AG04450 (cell line): ENCODE data around the gene KRTAP4-1. TPM values are rescaled to one million over a fixed set of nuclear protein-coding genes. Genes with fewer than 3 reads are reported as not detected.
A peak's percentile ranks its signal among the peaks of the same experiment; 100 is the strongest.
"Not testable (repeated sequence)": the region's sequence is repeated elsewhere in the genome, so short reads cannot be mapped to it uniquely, and the experiment has no call there.

ENCODE experiments used
- CTCF ChIA-PET: fragments of 300-600, 350-600 bp; formaldehyde crosslinking; extraction: SDS; loops from one replicate; lab custom pipeline; 2022; ENCODE audit warnings: antibody characterized with exemption, inconsistent platforms; lab: Charles Lee
- POLR2A ChIA-PET: fragments of 350-600 bp; formaldehyde crosslinking; extraction: SDS; loops from one replicate; lab custom pipeline; 2021; ENCODE audit warnings: antibody characterized with exemption, inconsistent platforms; lab: Yijun Ruan, JAX
- DNase-seq: peaks from one replicate; pipeline ENCODE4 v3.0.0-alpha.2; 2011; ENCODE audit warnings: low read depth, low spot score
- H3K27ac ChIP-seq: one replicate; pipeline ENCODE4 v1.5.1; 2012; ENCODE audit warnings: low read depth, low read length, control low read depth
- H3K27me3 ChIP-seq: one replicate; pipeline ENCODE4 v1.6.0; 2012; ENCODE audit warnings: low read length; ENCODE audit not compliant: control insufficient read depth, insufficient read depth
- H3K4me3 ChIP-seq: 2 replicates; pipeline ENCODE4 v1.5.1; 2011; ENCODE audit warnings: mild to moderate bottlenecking, low read depth, low read length, control low read depth
- H3K9me3 ChIP-seq: 2 replicates; pipeline ENCODE4 v1.5.1; 2012; ENCODE audit warnings: low read length; ENCODE audit not compliant: control insufficient read depth, insufficient read depth
- CTCF ChIP-seq: IDR thresholded peaks from 2 replicates; pipeline ENCODE4 v1.5.1; 2011; ENCODE audit warnings: low read depth, low read length, control low read depth, inconsistent platforms
- polyA plus RNA-seq: library from polyadenylated mRNA; depleted of rRNA; stranded (reverse); fragments of >200 nt; gene quantifications from 2 replicates; pipeline ENCODE4 v1.2.3, GENCODE V29; 2011

KRTAP4-1 gene
- polyA plus RNA-seq, 1 experiment: not detected

- POLR2A ChIA-PET: no interaction called here
Measured at GRCh38 chr17:41171886-41172285, 12.8 kb downstream of the KRTAP4-1 start.

GRCh38 chr17:41168121-41168520 is 16.6 kb downstream of the KRTAP4-1 start, which contains the start of gene KRTAP4-3:
KRTAP4-3 (minus strand) TSS chr17:41168221; CDS start chr17:41168172, 49 bp downstream.
- ChIA-PET CTCF (no interaction called here), POLR2A (no interaction called here)
- H3K4me3 ChIP-seq: no peak within 1 kb of the TSS
- DNase-seq: no peak
- H3K27me3 ChIP-seq: no peaks in the 10 kb centered on the region
- no peak for TF ChIP-seq CTCF
- no peaks in the 10 kb centered on the region for H3K9me3 ChIP-seq
- H3K27ac ChIP-seq: no peak within 1 kb of the TSS

More at GRCh38 chr17:41171886-41172285, 12.8 kb downstream of the KRTAP4-1 start:
- no peaks in the 10 kb centered on the region for H3K9me3 ChIP-seq
- no peak overlapping the region for H3K4me3 ChIP-seq
- no peak overlapping the region for H3K27ac ChIP-seq
- no peaks in the 10 kb centered on the region for H3K27me3 ChIP-seq
- peak; percentile 6 for DNase-seq
- TF ChIP-seq CTCF: no peak
- CTCF ChIA-PET: interaction anchor here (0.9 kb wide), 1 partner anchor 151 kb away, joined by 3 read pairs; no protein-coding TSS in a partner anchor

- ChIA-PET CTCF (no interaction called here), POLR2A (no interaction called here)
- no peak overlapping the region for H3K4me3 ChIP-seq
- H3K27me3 ChIP-seq: no peaks in the 10 kb centered on the region
- no peak for TF ChIP-seq CTCF
- H3K9me3 ChIP-seq: no peaks in the 10 kb centered on the region
- no peak overlapping the region for H3K27ac ChIP-seq
- no peak for DNase-seq
Measured at GRCh38 chr17:41167561-41167960, 17.1 kb downstream of the KRTAP4-1 start.

GRCh38 chr17:41163828-41164227 is 20.9 kb downstream of the KRTAP4-1 start:
- no peak overlapping the region for H3K4me3 ChIP-seq
- DNase-seq: no peak
- no peaks in the 10 kb centered on the region for H3K27me3 ChIP-seq

GRCh38 chr17:41160648-41161047 is 24.1 kb downstream of the KRTAP4-1 start, which contains the start of gene KRTAP4-4:
KRTAP4-4 (minus strand) TSS chr17:41160748; CDS start chr17:41160691, 57 bp downstream.
- no peak within 1 kb of the TSS for H3K4me3 ChIP-seq
- H3K27me3 ChIP-seq: no peaks in the 10 kb centered on the region
- CTCF ChIA-PET: interaction anchor here (2.1 kb wide), 1 partner anchor 388 kb away, joined by 6 read pairs; no protein-coding TSS in a partner anchor
- no peak for TF ChIP-seq CTCF
- no peak within 1 kb of the TSS for H3K27ac ChIP-seq
- DNase-seq: no peak
- POLR2A ChIA-PET: no interaction called here
- H3K9me3 ChIP-seq: no peaks in the 10 kb centered on the region

More at GRCh38 chr17:41163828-41164227, 20.9 kb downstream of the KRTAP4-1 start:
- ChIA-PET CTCF (no interaction called here), POLR2A (no interaction called here)
- Histone ChIP-seq H3K27ac (no peak overlapping the region), H3K9me3 (no peaks in the 10 kb centered on the region)
- TF ChIP-seq CTCF: no peak

- CTCF ChIA-PET: interaction anchor here (2.1 kb wide), 1 partner anchor 389 kb away, joined by 6 read pairs; no protein-coding TSS in a partner anchor
Measured at GRCh38 chr17:41160190-41160589, 24.5 kb downstream of the KRTAP4-1 start.

More at GRCh38 chr17:41160190-41160589, 24.5 kb downstream of the KRTAP4-1 start:
- H3K27ac ChIP-seq, H3K9me3 ChIP-seq, H3K27me3 ChIP-seq, DNase-seq, H3K4me3 ChIP-seq, POLR2A ChIA-PET: not testable (repeated sequence)
